Umbilical cord (tissue), 2 donors: Measurements from ENCODE around the gene BRAP. TPM values are rescaled to one million over a fixed set of nuclear protein-coding genes. Genes with fewer than 3 reads are reported as not detected.
"Not testable (repeated sequence)": the region's sequence is repeated elsewhere in the genome, so short reads cannot be mapped to it uniquely, and the experiment has no call there.

ENCODE experiments used
- DNase-seq: peaks from one replicate; pipeline ENCODE4 v3.0.0-alpha.2; 2015; ENCODE audit warnings: low spot score
- total RNA-seq: library from RNA; depleted of rRNA; stranded (reverse); fragments of >200 nt; gene quantifications from one replicate; pipeline ENCODE4 v1.2.3, GENCODE V29; 2014; ENCODE audit warnings: low replicate concordance; ENCODE audit not compliant: insufficient read depth

The BRAP gene
- total RNA-seq, 1 donor from 2014 or later: 28.2 TPM

- no peak for DNase-seq
These were observed 78.5 kb downstream of the BRAP start for GRCh38 chr12:111607239-111607638.

DNA sequence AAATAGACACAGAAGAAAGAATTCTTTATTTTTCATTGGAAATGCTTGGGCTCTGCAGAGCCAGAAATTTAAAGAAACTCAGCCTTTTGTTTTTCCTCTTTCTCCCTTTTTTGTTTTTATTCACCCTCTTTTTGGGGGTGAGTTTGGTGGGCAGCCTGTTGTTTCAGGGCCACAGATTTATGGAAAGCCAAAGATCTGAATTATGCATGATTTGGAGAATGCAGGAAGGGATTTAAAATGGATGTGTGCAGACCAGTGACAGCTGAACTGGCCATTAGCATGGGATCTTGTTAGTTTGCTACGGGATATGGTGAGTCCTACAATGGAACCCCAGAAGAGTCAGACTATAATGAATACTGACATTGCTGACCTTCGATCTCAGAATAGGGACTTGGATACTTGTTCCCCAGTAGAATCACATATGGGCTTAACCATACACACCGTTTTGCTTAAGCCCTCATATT lies 79.0 kb downstream of the BRAP start:
- DNase-seq: no peak

- no peak for DNase-seq
These were observed 79.6 kb downstream of the BRAP start for GRCh38 chr12:111605911-111606766.

- DNase-seq: not testable (repeated sequence)
These were observed 82.9 kb downstream of the BRAP start for GRCh38 chr12:111602857-111603256.

DNA sequence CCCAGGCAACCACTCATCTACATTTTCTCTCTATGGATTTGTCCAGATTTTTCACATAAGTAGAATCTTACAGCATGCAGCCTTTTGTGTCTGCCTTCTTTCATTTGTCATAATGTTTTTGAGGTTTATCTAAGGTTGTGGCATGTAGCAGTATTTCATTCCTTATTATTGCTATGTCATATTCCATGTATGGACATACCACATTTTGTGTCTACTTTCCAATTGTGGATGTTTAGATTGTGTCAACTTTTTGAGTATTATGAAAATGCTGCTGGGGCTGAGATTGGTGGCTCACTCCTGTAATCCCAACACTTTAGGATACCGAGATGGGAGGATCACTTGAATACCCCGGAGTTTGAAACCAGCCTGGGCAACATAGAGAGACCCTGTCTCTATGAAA lies 83.4 kb downstream of the BRAP start:
- DNase-seq: no peak

DNA sequence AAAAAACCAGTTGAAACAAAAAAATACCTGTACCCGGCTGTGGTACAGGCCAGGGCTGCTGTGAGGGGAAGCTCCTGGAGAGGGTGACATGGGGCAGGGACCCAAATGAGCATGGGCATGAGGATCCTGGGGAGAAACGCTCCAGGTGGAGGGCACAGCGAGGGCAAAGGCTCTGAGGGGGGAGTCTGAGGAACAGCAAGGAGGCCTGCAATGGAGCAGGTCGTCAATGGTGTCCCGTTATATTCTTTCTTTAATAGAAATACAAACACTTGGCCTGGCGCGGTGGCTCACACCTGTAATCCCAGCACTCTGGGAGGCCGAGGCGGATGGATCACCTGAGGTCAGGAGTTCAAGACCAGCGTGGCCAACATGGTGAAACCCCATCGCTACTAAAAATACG lies 84.8 kb downstream of the BRAP start:
- DNase-seq: not testable (repeated sequence)

DNA sequence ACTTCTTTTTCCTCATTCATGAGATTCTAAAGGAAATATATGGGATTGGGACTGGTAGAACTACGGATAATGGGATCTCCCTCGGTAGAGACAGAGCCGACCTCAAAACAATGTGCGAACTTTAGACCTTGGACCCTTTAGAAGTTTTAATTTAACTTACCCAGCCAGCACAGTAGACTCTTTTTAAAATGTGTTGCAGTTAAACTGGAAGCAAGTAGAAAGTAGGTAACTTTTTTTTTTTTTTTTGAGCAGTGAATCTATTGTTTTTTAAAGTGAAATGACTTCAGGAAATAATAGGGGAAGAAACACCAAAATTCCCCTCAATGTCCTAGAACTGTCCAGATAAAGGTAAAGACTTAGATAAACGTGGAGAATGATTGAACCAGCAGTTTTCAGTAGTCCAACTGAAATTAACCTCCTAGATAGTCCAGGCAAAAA lies 85.5 kb downstream of the BRAP start:
- DNase-seq: no peak

GRCh38 chr12:111599453-111600204 lies 86.1 kb downstream of the BRAP start:
- DNase-seq: peak; percentile 96

- DNase-seq: peak; percentile 55
These were observed 86.9 kb downstream of the BRAP start, which contains the start of gene ATXN2 for GRCh38 chr12:111598637-111599452. TSS of gene ATXN2 (minus strand) at chr12:111599315. CDS start at chr12:111599034, 281 bp downstream.

DNA sequence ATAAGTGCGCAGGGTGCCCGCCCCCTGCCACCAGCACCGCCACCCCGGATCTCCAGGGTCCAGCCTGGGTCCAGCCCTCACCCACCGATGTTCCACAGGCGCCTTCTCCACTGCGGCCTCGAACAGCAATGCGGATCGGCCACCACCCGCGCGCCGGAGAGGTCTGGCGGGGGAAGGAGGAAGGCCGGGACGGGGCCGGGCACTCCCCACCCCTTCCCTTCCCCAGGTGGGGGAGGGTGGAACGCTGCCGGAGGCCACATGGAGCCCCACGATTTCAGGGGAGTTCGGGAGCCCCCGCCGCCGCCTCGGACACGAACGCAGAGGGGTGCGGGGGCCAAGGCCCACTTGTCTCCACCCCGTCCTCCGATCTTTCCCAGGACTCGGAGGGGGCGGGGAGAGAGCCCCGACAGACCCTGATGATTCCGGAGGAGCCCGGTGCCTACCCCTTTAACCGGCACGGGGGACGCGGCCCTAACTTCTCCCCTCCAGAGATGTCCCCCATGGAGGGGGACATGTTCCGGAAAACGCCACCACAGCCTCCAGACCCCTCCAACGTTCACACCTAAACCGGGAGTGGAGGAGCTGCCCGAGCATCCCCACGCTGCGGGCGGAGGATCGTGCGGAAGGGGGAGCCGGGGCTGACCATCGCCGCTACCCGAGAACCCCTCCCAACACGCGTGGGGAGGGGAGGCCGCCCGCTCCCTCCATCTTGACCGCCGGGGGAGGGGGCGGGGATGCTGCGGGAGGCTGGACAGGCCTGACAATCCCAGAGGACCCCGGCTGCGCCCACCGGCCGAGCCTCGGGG lies 87.7 kb downstream of the BRAP start:
- DNase-seq: peak; percentile 62

GRCh38 chr12:111596985-111597830 lies 88.5 kb downstream of the BRAP start:
- peak; percentile 65 for DNase-seq

DNA sequence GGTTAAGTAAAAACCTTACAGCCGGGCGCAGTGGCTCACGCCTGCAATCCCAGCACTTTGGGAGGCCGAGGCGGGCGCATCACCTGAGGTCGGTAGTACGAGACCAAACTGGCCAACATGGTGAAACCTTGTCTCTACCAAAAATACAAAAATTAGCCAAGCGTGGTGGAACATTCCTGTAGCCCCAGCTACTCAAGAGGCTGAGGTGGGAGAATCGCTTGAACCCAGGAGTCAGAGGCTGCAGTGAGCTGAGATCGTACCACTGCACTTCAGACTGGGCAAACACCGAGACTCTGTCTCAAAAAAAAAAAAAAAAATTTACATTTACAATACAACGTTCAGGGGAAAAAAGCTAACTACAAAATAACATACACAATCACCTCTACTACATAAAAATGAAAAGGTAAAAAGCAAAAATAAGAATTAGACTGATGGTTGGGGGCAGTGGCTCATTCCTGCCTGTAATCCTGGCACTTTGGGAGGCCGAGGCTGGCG lies 90.4 kb downstream of the BRAP start:
- DNase-seq: not testable (repeated sequence)

Other genes with a start within 250 kb of the BRAP start
- 79.2 TPM for gene ATXN2, start 86.6 kb downstream of the BRAP start, total RNA-seq
- gene ACAD10, start 97 bp upstream of the BRAP start, total RNA-seq: 1.9 TPM
- gene ALDH2, start 81.0 kb upstream of the BRAP start, total RNA-seq: 11.3 TPM
- 23.1 TPM for gene MAPKAPK5, start 156.3 kb upstream of the BRAP start, total RNA-seq